Endodermal cell (in vitro differentiated cells): ENCODE measurements around the gene CNTN4. TPM values are rescaled to one million over a fixed set of nuclear protein-coding genes. Genes with fewer than 3 reads are reported as not detected.
A peak's percentile ranks its signal among the peaks of the same experiment; 100 is the strongest.

ENCODE experiments used
- DNase-seq: peaks from one replicate; pipeline ENCODE4 v3.0.0-alpha.2; 2017
- H3K27ac ChIP-seq: 2 replicates; pipeline ENCODE4 v1.5.1; 2013; ENCODE audit warnings: mild to moderate bottlenecking, low read depth, low read length, moderate library complexity
- H3K27me3 ChIP-seq: 2 replicates; pipeline ENCODE4 v1.6.1; 2013; ENCODE audit warnings: mild to moderate bottlenecking, low read length, moderate library complexity; ENCODE audit not compliant: insufficient read depth, control insufficient read depth, poor library complexity, severe bottlenecking
- H3K36me3 ChIP-seq: 2 replicates; pipeline ENCODE4 v1.7.0; 2013; ENCODE audit warnings: mild to moderate bottlenecking, low read length, moderate library complexity; ENCODE audit not compliant: control insufficient read depth, insufficient read depth
- H3K4me1 ChIP-seq: one replicate; pipeline ENCODE4 v1.7.0; 2013; ENCODE audit warnings: low read length; ENCODE audit not compliant: control insufficient read depth, insufficient read depth
- H3K4me3 ChIP-seq: 2 replicates; pipeline ENCODE4 v1.5.1; 2013; ENCODE audit warnings: mild to moderate bottlenecking, low read length, moderate library complexity
- H3K9ac ChIP-seq: 2 replicates; pipeline ENCODE4 v1.6.1; 2013; ENCODE audit warnings: mild to moderate bottlenecking, low read length, moderate library complexity; ENCODE audit not compliant: poor library complexity, severe bottlenecking; ENCODE audit errors: extremely low read depth
- H3K9me3 ChIP-seq: 2 replicates; pipeline ENCODE4 v1.6.1; 2013; ENCODE audit warnings: mild to moderate bottlenecking, low read length, moderate library complexity; ENCODE audit not compliant: control insufficient read depth
- H3K27ac Mint-ChIP-seq: 2 replicates; pipeline ENCODE4 v1.8.0; 2020; ENCODE audit warnings: mixed read lengths
- H3K27me3 Mint-ChIP-seq: 2 replicates; pipeline ENCODE4 v1.8.0; 2021; ENCODE audit warnings: mild to moderate bottlenecking, mixed read lengths; ENCODE audit not compliant: insufficient read depth
- H3K36me3 Mint-ChIP-seq: 2 replicates; pipeline ENCODE4 v1.8.0; 2020; ENCODE audit warnings: low read depth, mixed read lengths
- H3K4me1 Mint-ChIP-seq: 2 replicates; pipeline ENCODE4 v1.8.0; 2020; ENCODE audit warnings: mixed read lengths
- H3K4me3 Mint-ChIP-seq: 2 replicates; pipeline ENCODE4 v1.8.0; 2020; ENCODE audit warnings: mild to moderate bottlenecking, moderate library complexity, mixed read lengths
- H3K9me3 Mint-ChIP-seq: 2 replicates; pipeline ENCODE4 v1.8.0; 2020; ENCODE audit warnings: mild to moderate bottlenecking, mixed read lengths
- CTCF ChIP-seq: fragments of 200-600 bp; sonication (generic); conservative IDR thresholded peaks from 2 replicates; pipeline ENCODE4 v1.5.0; 2021; ENCODE audit warnings: antibody characterized with exemption, mild to moderate bottlenecking
- WGBS, 2 experiments: methylation state at CpG; one replicate each; pipeline versions ENCODE4 v1.1.5 to v1.1.7; 2013; ENCODE audit warnings: missing lambda C conversion rate in 2 of 2, mixed read lengths in 1 of 2; ENCODE audit not compliant: insufficient coverage in 1 of 2, insufficient read length in 1 of 2; 5-methylcytosine and 5-hydroxymethylcytosine counted together
- total RNA-seq, 2 donors: library from RNA; stranded (reverse); fragmentation: NEBNext Ultra II Directional in 1 of 2; extraction: Animal tissue kit (Norgen Biotek cat#: 25700) in 1 of 2; gene quantifications; 2 replicates in 1 of 2; 3 replicates in 1 of 2; pipeline ENCODE4 v1.2.1, GENCODE V29; 2021

The CNTN4 gene
- total RNA-seq, 2 donors from 2014 or later = 10.8 to 11.1 TPM

- H3K36me3 ChIP-seq = no peaks in the 10 kb centered on the region
- H3K9me3 ChIP-seq = no peaks in the 10 kb centered on the region
- H3K27me3 ChIP-seq = peaks cover 5% of the 10 kb centered on the region
- H3K4me1 Mint-ChIP-seq = peaks cover 7% of the 10 kb centered on the region
- no peak overlapping the region for H3K4me3 Mint-ChIP-seq
- H3K27ac Mint-ChIP-seq = no peak overlapping the region
- no peak for TF ChIP-seq CTCF
- peak overlapping the region; percentile 70 for H3K27ac ChIP-seq
- no peaks in the 10 kb centered on the region for H3K9me3 Mint-ChIP-seq
- peaks cover 4% of the 10 kb centered on the region for H3K27me3 Mint-ChIP-seq
- H3K9ac ChIP-seq = no peak overlapping the region
- no peaks in the 10 kb centered on the region for H3K4me1 ChIP-seq
- no peaks in the 10 kb centered on the region for H3K36me3 Mint-ChIP-seq
- peak; percentile 68 for DNase-seq
- WGBS, 2 experiments = 85 to 88% methylated on average over 19 to 25 of the region's 25 CpGs
- H3K4me3 ChIP-seq = no peak overlapping the region
These were observed 939.7 kb downstream of the CNTN4 start for GRCh38 chr3:3038201-3038991.

GRCh38 chr3:3053974-3054373 is 955.3 kb downstream of the CNTN4 start:
- H3K4me1 ChIP-seq = peaks cover 14% of the 10 kb centered on the region
- no peak for TF ChIP-seq CTCF
- no peak overlapping the region for H3K4me3 Mint-ChIP-seq
- no peaks in the 10 kb centered on the region for H3K36me3 Mint-ChIP-seq
- no peaks in the 10 kb centered on the region for H3K9me3 Mint-ChIP-seq
- WGBS, 2 experiments = 29 to 41% methylated on average over 4 of the region's 4 CpGs
- no peak overlapping the region for H3K27ac ChIP-seq
- H3K36me3 ChIP-seq = no peaks in the 10 kb centered on the region
- H3K27me3 ChIP-seq = no peaks in the 10 kb centered on the region
- no peaks in the 10 kb centered on the region for H3K9me3 ChIP-seq
- H3K4me3 ChIP-seq = peak overlapping the region; percentile 44
- DNase-seq = no peak
- no peak overlapping the region for H3K27ac Mint-ChIP-seq
- H3K27me3 Mint-ChIP-seq = no peaks in the 10 kb centered on the region
- no peak overlapping the region for H3K9ac ChIP-seq
- H3K4me1 Mint-ChIP-seq = peaks cover 44% of the 10 kb centered on the region

- Mint-ChIP-seq H3K27me3 (no peaks in the 10 kb centered on the region), H3K4me1 (peaks cover 25% of the 10 kb centered on the region), H3K36me3 (no peaks in the 10 kb centered on the region), H3K9me3 (no peaks in the 10 kb centered on the region), H3K4me3 (no peak overlapping the region), H3K27ac (no peak overlapping the region)
- WGBS, 2 experiments = 98% methylated on average over 1 of the region's 1 CpG; no CpG with 5 or more reads in 1 of the 2 experiments
- H3K27me3 ChIP-seq = no peaks in the 10 kb centered on the region
- no peak for TF ChIP-seq CTCF
- H3K9me3 ChIP-seq = no peaks in the 10 kb centered on the region
- H3K4me1 ChIP-seq = peaks cover 5% of the 10 kb centered on the region
- no peak overlapping the region for H3K4me3 ChIP-seq
- H3K36me3 ChIP-seq = no peaks in the 10 kb centered on the region
- H3K27ac ChIP-seq = no peak overlapping the region
- H3K9ac ChIP-seq = no peak overlapping the region
- no peak for DNase-seq
These were observed 961.0 kb downstream of the CNTN4 start for GRCh38 chr3:3059645-3060044.
